Measurements from ENCODE around the gene SPATC1L.

Gene SPATC1L

GRCh38 chr21:46122237-46122671, 62.0 kb downstream of the SPATC1L start:
- DNase-seq (ENCODE audit: low read depth in 1 of 2, low spot score in 1 of 2), result no peak

- peak in 1 of 2 donors; percentile 0 for DNase-seq (ENCODE audit: low read depth in 1 of 2, low spot score in 1 of 2)
Measured at GRCh38 chr21:46121286-46122221, 62.7 kb downstream of the SPATC1L start.

GRCh38 chr21:46120301-46121285, 63.7 kb downstream of the SPATC1L start:
- no peak for DNase-seq (ENCODE audit: low read depth in 1 of 2, low spot score in 1 of 2)

GRCh38 chr21:46119637-46120271, 64.5 kb downstream of the SPATC1L start:
- peak in 1 of 2 donors; percentile 0 for DNase-seq (ENCODE audit: low read depth in 1 of 2, low spot score in 1 of 2)

GRCh38 chr21:46119144-46119636, 65.1 kb downstream of the SPATC1L start:
- no peak for DNase-seq (ENCODE audit: low read depth in 1 of 2, low spot score in 1 of 2)

GRCh38 chr21:46118316-46119143, 65.7 kb downstream of the SPATC1L start:
- no peak for DNase-seq (ENCODE audit: low read depth in 1 of 2, low spot score in 1 of 2)

- peak in 1 of 2 donors; percentile 1 for DNase-seq (ENCODE audit: low read depth in 1 of 2, low spot score in 1 of 2)
Measured at GRCh38 chr21:46117586-46118315, 66.5 kb downstream of the SPATC1L start.

GRCh38 chr21:46116776-46117585, 67.3 kb downstream of the SPATC1L start:
- no peak for DNase-seq (ENCODE audit: low read depth in 1 of 2, low spot score in 1 of 2)

- DNase-seq (ENCODE audit: low read depth in 1 of 2, low spot score in 1 of 2), result no peak
Measured at GRCh38 chr21:46116189-46116775, 68.0 kb downstream of the SPATC1L start.

GRCh38 chr21:46115441-46116188, 68.6 kb downstream of the SPATC1L start:
- DNase-seq (ENCODE audit: low read depth in 1 of 2, low spot score in 1 of 2), result no peak

- DNase-seq (ENCODE audit: low read depth in 1 of 2, low spot score in 1 of 2), result no peak
Measured at GRCh38 chr21:46114963-46115362, 69.3 kb downstream of the SPATC1L start.

GRCh38 chr21:46113497-46114176, 70.6 kb downstream of the SPATC1L start:
- DNase-seq (ENCODE audit: low read depth in 1 of 2, low spot score in 1 of 2), result no peak

- DNase-seq (ENCODE audit: low read depth in 1 of 2, low spot score in 1 of 2), result no peak
Measured at GRCh38 chr21:46112725-46113215, 71.5 kb downstream of the SPATC1L start.

- no peak for DNase-seq (ENCODE audit: low read depth in 1 of 2, low spot score in 1 of 2)
Measured at GRCh38 chr21:46111857-46112724, 72.2 kb downstream of the SPATC1L start.

GRCh38 chr21:46111193-46111571, 73.1 kb downstream of the SPATC1L start:
- DNase-seq (ENCODE audit: low read depth in 1 of 2, low spot score in 1 of 2), result no peak
